Activated T-cell treated with anti-CD3 and anti-CD28 coated beads, Interleukin-2, amount 50 U/mL, for 1 hour (primary cell): ENCODE data around the gene ZNF277.
"Not testable (repeated sequence)": the region's sequence is repeated elsewhere in the genome, so short reads cannot be mapped to it uniquely, and the experiment has no call there.

Experiments used
- DNase-seq: peaks from one replicate; pipeline ENCODE4 v3.0.0-alpha.2; 2020

Gene ZNF277

GRCh38 chr7:112300072-112300471 is 93.6 kb downstream of the ZNF277 start:
- no peak for DNase-seq

DNA sequence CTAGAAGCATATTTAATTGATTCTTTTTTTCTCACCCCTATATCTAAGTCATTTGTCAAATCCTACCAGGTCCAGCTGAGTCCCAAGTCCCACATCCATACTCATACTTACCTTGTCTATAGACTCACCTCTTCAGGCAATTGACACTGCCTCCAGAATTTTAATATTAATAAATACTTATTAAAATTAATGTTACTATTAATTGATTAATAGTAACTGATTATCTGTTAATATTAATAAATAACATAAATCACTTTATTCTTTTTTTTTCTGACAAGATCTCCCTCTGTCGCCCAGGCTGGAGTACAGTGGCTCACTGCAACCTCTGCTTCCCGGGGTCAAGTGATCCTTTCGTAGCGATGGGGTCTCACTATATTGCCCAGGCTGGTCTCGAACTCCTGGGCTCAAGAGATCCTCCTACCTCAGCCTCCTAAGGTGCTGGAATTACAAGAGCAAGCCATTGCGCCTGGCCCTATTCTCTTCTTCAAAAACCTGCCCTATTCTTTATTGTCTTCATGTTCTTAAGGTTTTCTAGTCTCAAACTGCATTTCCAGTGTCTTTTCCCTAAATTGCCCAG is 94.4 kb downstream of the ZNF277 start:
- DNase-seq: no peak

- DNase-seq: no peak
Observed at GRCh38 chr7:112302566-112302965, 96.1 kb downstream of the ZNF277 start.

DNA sequence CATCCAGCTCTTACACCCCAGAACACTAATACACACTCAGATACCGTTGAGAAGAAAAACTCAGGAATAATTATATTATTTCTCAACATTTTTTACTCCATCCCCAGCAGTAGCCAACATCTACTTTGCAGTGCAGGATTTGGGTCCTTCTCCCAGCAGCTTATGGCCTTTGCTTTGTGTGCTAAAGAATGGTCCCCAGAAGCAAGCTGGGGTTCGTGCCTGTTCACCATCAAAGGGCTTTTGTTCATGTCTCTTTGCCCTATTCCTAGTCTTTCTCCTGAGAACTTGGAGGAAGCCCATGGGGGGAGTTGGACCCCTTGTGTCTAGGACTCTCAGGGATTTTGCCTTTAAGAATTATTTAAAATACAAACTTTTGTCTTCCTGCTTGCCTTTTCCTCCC is 100.4 kb downstream of the ZNF277 start:
- DNase-seq: no peak

- DNase-seq: no peak
Observed at GRCh38 chr7:112307506-112307905, 101.0 kb downstream of the ZNF277 start.

DNA sequence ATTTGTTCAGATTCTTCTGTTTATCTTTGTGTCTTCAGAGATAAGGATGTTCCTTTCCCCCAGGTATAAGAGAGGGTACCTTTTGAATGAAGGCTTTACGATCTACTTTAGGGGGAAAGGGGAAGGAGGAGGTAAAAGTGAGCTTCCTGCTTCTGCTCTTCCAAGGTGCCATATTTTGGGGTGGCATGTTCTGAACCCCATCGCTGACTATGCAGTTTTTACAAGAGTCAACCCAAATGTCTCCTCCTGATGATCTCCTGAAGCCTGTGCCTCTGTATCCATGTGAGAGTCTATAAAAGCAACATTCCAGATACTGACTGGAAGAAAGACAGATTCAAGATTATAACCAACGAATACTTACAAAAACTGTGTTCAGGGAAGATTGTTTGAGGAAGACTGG is 102.5 kb downstream of the ZNF277 start:
- DNase-seq: no peak

DNA sequence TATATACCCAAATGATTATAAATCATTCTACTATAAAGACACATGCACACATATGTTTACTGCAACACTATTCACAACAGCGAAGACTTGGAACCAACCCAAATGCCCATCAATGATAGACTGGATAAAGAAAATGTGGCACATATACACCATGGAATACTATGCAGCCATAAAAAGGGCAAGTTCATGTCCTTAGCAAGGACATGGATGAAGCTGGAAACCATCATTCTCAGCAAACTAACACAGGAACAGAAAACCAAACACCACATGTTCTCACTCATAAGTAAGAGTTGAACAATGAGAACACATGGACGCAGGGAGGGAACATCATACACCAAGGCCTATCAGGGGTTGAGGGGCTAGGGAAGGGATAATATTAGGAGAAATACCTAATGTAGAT is 110.3 kb downstream of the ZNF277 start:
- DNase-seq: not testable (repeated sequence)

DNA sequence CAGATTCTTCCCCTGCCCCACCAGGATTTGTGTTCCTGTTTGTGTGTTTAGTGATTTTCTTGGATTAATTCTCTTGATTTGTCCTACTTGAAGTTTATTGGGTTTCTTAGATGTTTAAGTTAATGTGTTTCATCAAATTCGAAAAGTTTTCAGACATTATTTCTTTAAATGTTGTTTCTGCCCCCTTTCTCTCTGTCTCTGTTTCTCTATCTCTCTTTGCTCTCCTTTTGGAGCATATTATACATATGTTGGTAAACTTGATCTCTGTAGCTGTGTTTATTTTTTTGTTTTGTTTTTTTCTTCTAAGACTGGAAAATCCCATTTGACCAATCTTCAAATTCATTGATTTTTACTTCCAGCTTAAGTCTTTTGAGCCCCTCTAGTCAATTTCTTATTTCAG is 115.6 kb downstream of the ZNF277 start:
- DNase-seq: no peak

- DNase-seq: no peak
Observed at GRCh38 chr7:112327566-112327965, 121.1 kb downstream of the ZNF277 start.

- no peak for DNase-seq
Observed at GRCh38 chr7:112331492-112331891, 125.0 kb downstream of the ZNF277 start.

- no peak for DNase-seq
Observed at GRCh38 chr7:112334366-112334765, 127.9 kb downstream of the ZNF277 start.

DNA sequence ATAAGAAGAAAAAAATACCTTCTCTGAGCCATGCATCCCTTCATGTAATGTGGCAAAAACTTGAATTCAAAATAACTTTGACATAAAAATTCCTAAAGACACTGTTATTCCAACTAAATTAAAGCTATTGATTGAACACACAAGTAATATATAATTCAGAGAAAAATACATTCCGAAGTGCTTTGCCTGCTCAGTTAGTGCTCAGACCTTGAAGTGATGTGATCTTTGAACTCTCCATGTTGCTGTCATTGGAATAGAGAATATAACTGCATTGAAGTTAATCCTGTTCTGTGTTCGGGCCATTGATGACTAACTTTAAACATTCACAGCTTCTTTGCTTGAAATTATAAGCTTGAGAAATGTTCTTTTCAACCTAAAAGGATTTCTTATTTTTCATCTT is 129.8 kb downstream of the ZNF277 start:
- DNase-seq: no peak

GRCh38 chr7:112336936-112337576 is 130.6 kb downstream of the ZNF277 start:
- no peak for DNase-seq

DNA sequence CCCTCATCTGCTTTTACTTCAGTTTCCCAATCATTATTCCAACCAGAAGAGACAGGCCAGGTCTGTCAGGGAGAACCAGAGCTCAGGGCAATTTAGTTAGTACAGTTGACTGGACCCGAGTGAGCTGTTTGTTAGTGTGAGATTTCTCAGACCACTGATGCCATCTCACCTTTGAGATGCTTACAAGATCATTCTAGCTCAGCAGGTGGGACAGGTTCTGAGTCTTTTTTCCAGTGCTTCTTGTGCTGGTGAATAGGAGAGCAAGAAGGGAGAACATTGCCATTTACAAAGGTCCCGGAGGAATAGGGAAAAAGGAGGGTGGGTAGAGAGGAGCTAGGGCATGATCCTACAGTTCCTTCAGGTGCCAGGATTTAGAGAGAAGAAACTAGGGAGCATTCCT is 131.4 kb downstream of the ZNF277 start:
- no peak for DNase-seq

DNA sequence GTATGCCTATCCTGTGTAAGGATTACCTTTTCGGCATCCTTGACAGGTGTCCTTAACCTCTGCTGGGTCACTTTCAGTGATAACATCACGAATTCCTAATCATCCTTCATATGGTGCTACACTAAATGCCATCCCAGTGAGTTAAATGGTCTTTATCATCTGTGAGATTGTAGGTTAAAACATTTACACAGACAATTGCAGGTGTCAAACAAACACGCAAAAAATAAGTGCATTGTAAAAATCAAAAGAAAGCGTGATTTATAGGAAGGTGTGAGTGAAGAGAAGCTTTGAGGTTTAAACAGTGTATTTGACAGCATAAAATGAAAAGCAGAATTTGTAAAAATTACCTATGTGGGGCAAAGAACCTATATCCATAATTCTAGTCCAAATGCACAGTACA is 132.3 kb downstream of the ZNF277 start:
- DNase-seq: no peak

GRCh38 chr7:112341464-112341863 is 135.0 kb downstream of the ZNF277 start:
- DNase-seq: no peak

DNA sequence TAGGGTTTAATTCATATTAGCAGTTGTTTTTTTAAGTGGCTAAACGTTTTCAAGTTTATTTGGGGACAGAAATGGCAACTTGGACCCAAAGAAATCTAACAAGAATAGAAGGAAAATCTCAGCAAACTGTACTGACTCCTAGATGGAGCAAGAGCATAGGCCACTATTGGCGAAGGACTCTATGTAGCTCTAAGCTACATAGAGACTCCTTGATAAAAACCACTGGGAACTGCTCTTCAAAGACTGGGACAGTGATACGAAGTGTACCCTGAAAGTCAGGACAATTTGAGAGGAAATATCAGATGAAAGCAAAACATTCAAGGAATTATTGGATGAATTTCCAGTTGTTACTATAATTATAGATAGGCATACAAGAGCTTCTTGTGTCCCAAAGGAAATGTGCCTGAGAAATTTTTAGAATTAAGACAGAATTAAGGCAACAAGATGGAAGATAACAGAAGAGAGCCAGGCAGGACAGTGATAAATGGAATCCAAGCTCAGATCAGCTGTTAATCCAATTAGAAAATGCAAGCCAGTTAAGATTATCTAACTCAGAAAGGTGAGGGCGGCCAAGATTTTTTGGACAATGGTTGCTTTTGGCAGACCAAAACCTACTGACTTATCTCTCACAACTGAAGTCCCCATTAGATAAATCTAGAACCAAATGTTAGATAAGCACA is 140.0 kb downstream of the ZNF277 start:
- no peak for DNase-seq

DNA sequence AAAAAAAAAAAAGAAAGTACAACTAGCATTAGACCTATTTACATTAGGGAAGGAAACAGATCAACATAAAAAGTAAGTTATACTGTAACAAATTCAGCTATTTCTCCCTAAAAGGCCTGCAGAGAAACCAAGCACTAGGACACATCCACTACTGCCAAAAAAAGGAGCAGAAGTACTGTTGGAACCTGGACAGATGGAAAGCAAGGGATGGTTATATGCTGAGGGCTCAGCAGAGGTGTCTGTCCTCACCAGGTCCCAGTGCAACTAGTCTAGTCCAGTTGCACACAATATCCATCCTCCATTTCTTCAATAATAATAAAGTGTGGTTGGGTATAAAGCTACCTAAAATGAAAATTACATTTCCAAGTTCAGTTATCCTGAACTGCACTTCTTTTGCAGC is 140.6 kb downstream of the ZNF277 start:
- no peak for DNase-seq

GRCh38 chr7:112350585-112350984 is 144.1 kb downstream of the ZNF277 start:
- DNase-seq: no peak

DNA sequence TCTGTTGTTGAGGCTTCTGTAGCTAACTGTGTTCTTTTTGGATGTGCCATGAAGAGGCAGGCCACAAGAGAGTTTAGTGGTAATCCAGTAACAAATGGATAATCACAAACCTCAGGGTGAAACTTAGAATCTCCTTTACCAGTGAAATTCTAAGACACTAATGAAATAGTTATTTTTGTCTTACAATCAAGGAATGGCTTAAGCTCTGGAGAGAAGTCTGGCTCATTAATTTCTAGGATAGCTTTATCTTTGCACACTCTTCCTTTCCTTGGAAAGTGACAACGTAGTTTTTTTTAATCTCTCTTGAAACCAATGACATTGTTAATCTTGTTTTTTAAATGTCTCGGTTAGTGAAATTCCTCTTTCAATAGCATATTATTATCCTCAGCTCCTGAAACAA is 150.1 kb downstream of the ZNF277 start:
- DNase-seq: no peak

DNA sequence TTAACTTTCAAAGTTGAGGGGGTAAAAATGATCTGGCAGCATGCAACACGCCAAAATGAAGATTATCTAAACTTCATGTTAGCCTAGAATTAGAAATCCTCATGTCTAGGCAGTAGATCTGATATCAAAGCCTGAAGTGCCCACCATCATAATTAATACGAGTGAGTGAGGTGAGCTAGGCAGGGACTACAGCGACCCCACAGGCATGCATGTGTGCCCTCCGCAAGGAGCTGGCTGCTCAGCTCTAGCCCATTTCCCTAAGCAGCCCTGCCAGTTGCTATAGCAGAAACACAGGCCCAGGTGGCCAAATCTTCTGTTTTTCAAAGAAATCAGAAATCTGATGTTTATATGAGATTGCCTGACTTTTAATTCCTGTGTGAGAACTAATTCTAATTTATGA is 150.6 kb downstream of the ZNF277 start:
- no peak for DNase-seq

DNA sequence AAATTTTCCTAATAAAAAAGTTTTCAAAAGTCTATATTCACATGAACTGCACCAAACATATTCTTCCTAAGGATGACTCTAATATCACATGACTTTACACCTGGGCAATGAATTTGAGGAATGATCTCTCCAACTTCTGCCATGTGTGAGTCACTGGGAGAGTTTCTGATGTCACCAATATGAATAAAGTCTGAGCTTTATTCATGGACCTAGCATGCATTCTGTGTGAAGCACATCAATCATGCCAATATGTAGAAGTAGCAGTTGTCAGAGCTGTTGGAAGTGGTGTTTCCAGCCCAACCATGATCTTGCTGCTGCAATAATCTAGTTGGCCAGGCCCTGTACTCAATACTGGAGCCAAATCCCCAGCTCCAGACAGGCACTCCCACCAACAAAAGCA is 152.0 kb downstream of the ZNF277 start:
- no peak for DNase-seq

- no peak for DNase-seq
Observed at GRCh38 chr7:112359086-112359485, 152.6 kb downstream of the ZNF277 start.

- DNase-seq: no peak
Observed at GRCh38 chr7:112360681-112361080, 154.2 kb downstream of the ZNF277 start.

- no peak for DNase-seq
Observed at GRCh38 chr7:112361154-112361553, 154.7 kb downstream of the ZNF277 start.
